Adrenal gland (tissue), 12 donors: ENCODE data around the gene DNM1. TPM values are rescaled to one million over a fixed set of nuclear protein-coding genes. Genes with fewer than 3 reads are reported as not detected.

ENCODE experiments used
- DNase-seq, 7 donors: peaks; one replicate each; pipeline ENCODE4 v3.0.0-alpha.2; 2019 to 2020
- H3K27ac ChIP-seq, 5 donors: fragments of 200-600 bp; sonication (generic) in 4 of 5; 1 replicate in 3 of 5; 2 replicates in 2 of 5; pipeline versions ENCODE4 v1.5.1 to v1.8.0; 2016 to 2020; ENCODE audit warnings: mild to moderate bottlenecking in 1 of 5
- H3K27me3 ChIP-seq: fragments of 200-600 bp; 2 replicates; pipeline ENCODE4 v1.8.0; 2021
- H3K36me3 ChIP-seq, 2 donors: fragments of 200-600 bp; replicated peaks in 1 of 2; 1 replicate in 1 of 2; 2 replicates in 1 of 2; pipeline versions ENCODE4 v1.5.1 to v1.8.0; 2018 to 2022
- H3K4me1 ChIP-seq, 2 donors: fragments of 200-600 bp; replicated peaks in 1 of 2; 1 replicate in 1 of 2; 2 replicates in 1 of 2; pipeline versions ENCODE4 v1.5.1 to v1.8.0; 2018 to 2021
- H3K4me3 ChIP-seq, 4 donors: fragments of 200-600 bp; sonication (generic) in 3 of 4; one replicate each; pipeline ENCODE4 v1.5.1; 2016 to 2018
- H3K9me3 ChIP-seq, 3 donors: fragments of 200-600 bp; sonication (generic) in 1 of 3; replicated peaks in 1 of 3; 1 replicate in 2 of 3; 2 replicates in 1 of 3; pipeline versions ENCODE4 v1.5.1 to v1.8.0; 2016 to 2021
- CTCF ChIP-seq, 6 experiments: fragments of 450-650 bp in 4 of 6; fragments of 200-600 bp in 2 of 6; sonication (generic) in 1 of 6; IDR thresholded peaks; 1 replicate in 5 of 6; 2 replicates in 1 of 6; pipeline versions ENCODE4 v1.5.1 to v1.8.0; 2016 to 2021; ENCODE audit warnings: antibody characterized with exemption in 6 of 6, mild to moderate bottlenecking in 2 of 6, moderate library complexity in 1 of 6
- POLR2A ChIP-seq, 2 donors: fragments of 450-650 bp; IDR thresholded peaks; one replicate each; pipeline ENCODE4 v1.6.1; 2017; ENCODE audit warnings: antibody characterized with exemption in 2 of 2, mild to moderate bottlenecking in 2 of 2, moderate library complexity in 1 of 2
- WGBS, 4 donors: extraction: QIAGEN DNeasy Blood & Tissue Kit in 2 of 4; methylation state at CpG; one replicate each; pipeline versions ENCODE4 v1.1.5 to v1.1.7; 2013 to 2017; 5-methylcytosine and 5-hydroxymethylcytosine counted together
- intact Hi-C, 2 donors: fragments of 100-400 bp; cut with DNase I; formaldehyde crosslinking; loops; one replicate each; pipeline versions ENCODE4 v1.14.1 to v1.15.0; 2022 to 2023
- polyA plus RNA-seq, 3 donors: library from polyadenylated mRNA; stranded (reverse); fragments of 200-250 nt in 2 of 3; fragments of 350-450 nt in 1 of 3; fragmentation: Illumina TruSeq in 1 of 3; extraction: RNeasy Lipid Tissue Mini Kit (QIAGEN cat#74804) in 1 of 3; gene quantifications; one replicate each; pipeline ENCODE4 v1.2.3, GENCODE V29; 2013 to 2014
- total RNA-seq, 9 donors: library from RNA; depleted of rRNA in 4 of 9; stranded (reverse); fragments of >200 nt in 4 of 9; fragments of 120-200 nt in 1 of 9; fragmentation: NEBNext Ultra II Directional in 1 of 9; extraction: Animal tissue kit (Norgen Biotek cat#: 25700) in 1 of 9; gene quantifications; one replicate each; pipeline versions ENCODE4 v1.1.0 to v1.2.4, GENCODE V29; 2013 to 2023
- donor health status: healthy with polysubstance abuse.
- donor health status: Bipolar disorder and iron deficiency.
- donor health status: DM: yes; HTN: yes; CAD: no.
- donor health status: DM: no; HTN: no; CAD: no.
- donor health status: DM: no; HTN: no; CAD: no.
- donor health status: DM: yes; HTN: yes; CAD: no.

DNM1 gene
- total and polyA plus RNA-seq, 12 donors: 2.4 to 44.3 (median 12.2) TPM

- WGBS, 4 donors: 90 to 92% (median 92%) methylated on average over 13 to 15 of the region's 15 CpGs
- Histone ChIP-seq H3K27ac (no peak overlapping the region), H3K9me3 (no peaks in the 10 kb centered on the region), H3K27me3 (no peaks in the 10 kb centered on the region), H3K36me3 (peaks cover 0 to 60% of the 10 kb centered on the region in 2 donors), H3K4me1 (no peaks in the 10 kb centered on the region), H3K4me3 (no peak overlapping the region)
- TF ChIP-seq POLR2A (IDR thresholded peaks at IDR 0.05) (no peak), CTCF (IDR thresholded peaks at IDR 0.05) (no peak)
- intact Hi-C loops: no loop called here
- no peak for DNase-seq
Observed at GRCh38 chr9:128266868-128267590, 63.9 kb downstream of the DNM1 start.

GRCh38 chr9:128271112-128271511 is 67.9 kb downstream of the DNM1 start:
- 50 to 98% (median 92%) methylated on average over 1 to 3 of the region's 3 CpGs for WGBS, 4 donors
- H3K27me3 ChIP-seq: no peaks in the 10 kb centered on the region
- H3K4me1 ChIP-seq: peaks cover 11 to 12% of the 10 kb centered on the region in 2 donors
- H3K27ac ChIP-seq: no peak overlapping the region
- TF ChIP-seq CTCF (IDR thresholded peaks at IDR 0.05): no peak
- no peak for TF ChIP-seq POLR2A (IDR thresholded peaks at IDR 0.05)
- peaks cover 0 to 54% of the 10 kb centered on the region in 2 donors for H3K36me3 ChIP-seq
- no peak overlapping the region for H3K4me3 ChIP-seq
- no peak for DNase-seq
- no peaks in the 10 kb centered on the region for H3K9me3 ChIP-seq
- intact Hi-C loops: no loop called here

- Histone ChIP-seq H3K4me1 (peaks cover 11 to 13% of the 10 kb centered on the region in 2 donors), H3K27ac (no peak overlapping the region), H3K9me3 (no peaks in the 10 kb centered on the region), H3K4me3 (no peak overlapping the region), H3K36me3 (peaks cover 0 to 54% of the 10 kb centered on the region in 2 donors), H3K27me3 (no peaks in the 10 kb centered on the region)
- TF ChIP-seq CTCF (IDR thresholded peaks at IDR 0.05) (no peak), POLR2A (IDR thresholded peaks at IDR 0.05) (no peak)
- intact Hi-C loops: no loop called here
- whole genome bisulfite sequencing, 4 donors: 71 to 87% (median 79%) methylated on average over 5 of the region's 5 CpGs
- DNase-seq: no peak
Observed at GRCh38 chr9:128271512-128271911, 68.3 kb downstream of the DNM1 start.

- intact Hi-C loops: no loop called here
- WGBS, 4 donors: 64 to 70% (median 67%) methylated on average over 7 to 8 of the region's 8 CpGs
- no peak overlapping the region for H3K4me3 ChIP-seq
- H3K36me3 ChIP-seq: peaks cover 0 to 37% of the 10 kb centered on the region in 2 donors
- H3K27ac ChIP-seq: peak overlapping the region in 1 of 5 donors; percentile 81
- no peaks in the 10 kb centered on the region for H3K27me3 ChIP-seq
- DNase-seq: no peak
- H3K4me1 ChIP-seq: peaks cover 11 to 25% of the 10 kb centered on the region in 2 donors
- H3K9me3 ChIP-seq: no peaks in the 10 kb centered on the region
- TF ChIP-seq CTCF (IDR thresholded peaks at IDR 0.05): no peak
- no peak for TF ChIP-seq POLR2A (IDR thresholded peaks at IDR 0.05)
Observed at GRCh38 chr9:128274245-128274644, 71.1 kb downstream of the DNM1 start.
